Measurements from ENCODE around the gene CCDC175. TPM values are rescaled to one million over a fixed set of nuclear protein-coding genes. Genes with fewer than 3 reads are reported as not detected.

Gene CCDC175
- total RNA-seq, 1 experiment from 2014 or later = 0.47 TPM

GRCh38 chr14:59500732-59501131 lies 75.9 kb downstream of the CCDC175 start:
- ChIA-PET POLR2A (ENCODE audit: low non-redundant PET) (no interaction called here), CTCF (no interaction called here)
- H3K4me3 ChIP-seq (ENCODE audit: low read depth, low read length, poor library complexity, severe bottlenecking) = no peak overlapping the region
- peaks cover 34% of the 10 kb centered on the region for H3K36me3 ChIP-seq (ENCODE audit: insufficient read depth, low read length, poor library complexity, severe bottlenecking)
- intact Hi-C loops (cut with micrococcal nuclease; ENCODE audit: unreplicated experiment) = no loop called here
- BruUV-seq (replicated peaks) = no TSS peak
- H3K9me3 ChIP-seq (ENCODE audit: low read depth, low read length, poor library complexity, severe bottlenecking) = no peaks in the 10 kb centered on the region
- no peak for DNase-seq (ENCODE audit: low spot score)
- no peak overlapping the region for H3K27ac ChIP-seq (ENCODE audit: low read depth, low read length, poor library complexity, severe bottlenecking)
- TF ChIP-seq CTCF (conservative IDR thresholded peaks at IDR 0.05; ENCODE audit: low read depth, low read length) = no peak
- TF ChIP-seq EZH2 (IDR thresholded peaks at IDR 0.05; ENCODE audit: borderline replicate concordance, low read depth, low read length, poor library complexity, severe bottlenecking) = no peak
- H3K4me1 ChIP-seq (ENCODE audit: insufficient read depth, low read length, poor library complexity, severe bottlenecking) = no peaks in the 10 kb centered on the region
- H3K27me3 ChIP-seq (replicated peaks; ENCODE audit: insufficient read depth, low read depth, low read length, poor library complexity) = no peaks in the 10 kb centered on the region

DNA sequence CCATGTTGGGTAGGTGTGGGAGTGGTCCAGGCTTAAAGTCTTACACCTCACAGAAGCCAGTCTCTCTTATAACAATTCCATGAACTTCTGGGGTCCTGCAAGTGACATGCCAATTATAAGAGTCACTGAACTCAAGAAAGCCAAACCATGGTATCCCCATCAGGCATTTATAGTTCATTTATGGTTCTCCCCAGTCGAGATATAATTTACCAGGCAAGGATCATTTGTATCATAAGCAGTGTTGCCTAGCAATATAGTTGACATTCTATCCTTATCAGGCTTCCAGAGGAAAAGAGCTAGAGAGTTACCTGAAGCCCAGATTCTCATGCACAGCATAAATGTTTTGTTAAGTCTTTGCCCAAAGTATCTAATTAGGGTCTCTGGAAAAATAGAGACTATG lies 84.2 kb downstream of the CCDC175 start:
- Histone ChIP-seq H3K36me3 (ENCODE audit: insufficient read depth, low read length, poor library complexity, severe bottlenecking) (peaks cover 60% of the 10 kb centered on the region), H3K9me3 (ENCODE audit: low read depth, low read length, poor library complexity, severe bottlenecking) (no peaks in the 10 kb centered on the region), H3K27ac (ENCODE audit: low read depth, low read length, poor library complexity, severe bottlenecking) (no peak overlapping the region), H3K4me3 (ENCODE audit: low read depth, low read length, poor library complexity, severe bottlenecking) (no peak overlapping the region), H3K27me3 (replicated peaks; ENCODE audit: insufficient read depth, low read depth, low read length, poor library complexity) (no peaks in the 10 kb centered on the region), H3K4me1 (ENCODE audit: insufficient read depth, low read length, poor library complexity, severe bottlenecking) (no peaks in the 10 kb centered on the region)
- TF ChIP-seq EZH2 (IDR thresholded peaks at IDR 0.05; ENCODE audit: borderline replicate concordance, low read depth, low read length, poor library complexity, severe bottlenecking) (no peak), CTCF (conservative IDR thresholded peaks at IDR 0.05; ENCODE audit: low read depth, low read length) (no peak)
- intact Hi-C loops (cut with micrococcal nuclease; ENCODE audit: unreplicated experiment) = no loop called here
- DNase-seq (ENCODE audit: low spot score) = no peak
- ChIA-PET POLR2A (ENCODE audit: low non-redundant PET) (no interaction called here), CTCF (no interaction called here)
- no TSS peak for BruUV-seq (replicated peaks)

- no peak overlapping the region for H3K27ac ChIP-seq (ENCODE audit: low read depth, low read length, poor library complexity, severe bottlenecking)
These were observed 85.9 kb downstream of the CCDC175 start for GRCh38 chr14:59490756-59491155.

More at GRCh38 chr14:59490756-59491155, 85.9 kb downstream of the CCDC175 start:
- Histone ChIP-seq H3K4me1 (ENCODE audit: insufficient read depth, low read length, poor library complexity, severe bottlenecking) (no peaks in the 10 kb centered on the region), H3K36me3 (ENCODE audit: insufficient read depth, low read length, poor library complexity, severe bottlenecking) (peaks cover 53% of the 10 kb centered on the region), H3K27me3 (replicated peaks; ENCODE audit: insufficient read depth, low read depth, low read length, poor library complexity) (no peaks in the 10 kb centered on the region), H3K9me3 (ENCODE audit: low read depth, low read length, poor library complexity, severe bottlenecking) (no peaks in the 10 kb centered on the region), H3K4me3 (ENCODE audit: low read depth, low read length, poor library complexity, severe bottlenecking) (no peak overlapping the region)
- ChIA-PET CTCF (no interaction called here), POLR2A (ENCODE audit: low non-redundant PET) (no interaction called here)
- no TSS peak for BruUV-seq (replicated peaks)
- TF ChIP-seq CTCF (conservative IDR thresholded peaks at IDR 0.05; ENCODE audit: low read depth, low read length) (no peak), EZH2 (IDR thresholded peaks at IDR 0.05; ENCODE audit: borderline replicate concordance, low read depth, low read length, poor library complexity, severe bottlenecking) (no peak)
- DNase-seq (ENCODE audit: low spot score) = no peak
- intact Hi-C loops (cut with micrococcal nuclease; ENCODE audit: unreplicated experiment) = no loop called here

Data from A673 (cell line).